Prostate gland (tissue), 2 donors: ENCODE measurements around the gene TMED7. TPM values are rescaled to one million over a fixed set of nuclear protein-coding genes. Genes with fewer than 3 reads are reported as not detected.

ENCODE experiments used
- DNase-seq: peaks from one replicate; pipeline ENCODE4 v3.0.0-alpha.2; 2019; ENCODE audit warnings: low spot score
- H3K27ac ChIP-seq, 2 donors: fragments of 200-600 bp; sonication (generic); 2 replicates each; pipeline ENCODE4 v1.5.1; 2017 to 2019
- H3K27me3 ChIP-seq: fragments of 200-600 bp; sonication (generic); replicated peaks from 2 replicates; pipeline ENCODE4 v1.5.1; 2019; ENCODE audit not compliant: insufficient read depth
- H3K36me3 ChIP-seq, 2 donors: fragments of 200-600 bp; sonication (generic); 1 replicate in 1 of 2; 2 replicates in 1 of 2; pipeline versions ENCODE4 v1.5.1 to v1.8.1; 2017 to 2019
- H3K4me1 ChIP-seq: fragments of 200-600 bp; sonication (generic); replicated peaks from 2 replicates; pipeline ENCODE4 v1.5.1; 2019
- H3K4me3 ChIP-seq, 2 donors: fragments of 200-600 bp; sonication (generic); 2 replicates each; pipeline ENCODE4 v1.5.1; 2017 to 2019
- H3K9me3 ChIP-seq: fragments of 200-600 bp; sonication (generic); 2 replicates; pipeline ENCODE4 v1.5.1; 2017
- POLR2A ChIP-seq: fragments of 450-650 bp; IDR thresholded peaks from one replicate; pipeline ENCODE4 v1.6.1; 2016; ENCODE audit warnings: antibody characterized with exemption, mild to moderate bottlenecking
- POLR2AphosphoS5 ChIP-seq: sonication (generic); formaldehyde crosslinking; IDR thresholded peaks from one replicate; pipeline ENCODE4 v1.6.1; 2017; ENCODE audit warnings: antibody characterized with exemption
- WGBS: methylation state at CpG from one replicate; pipeline ENCODE4 v1.1.5; 2018; 5-methylcytosine and 5-hydroxymethylcytosine counted together
- intact Hi-C: fragments of 100-400 bp; cut with DNase I; formaldehyde crosslinking; loops from one replicate; pipeline ENCODE4 v1.14.2; 2022
- total RNA-seq, 2 donors: library from RNA; depleted of rRNA; stranded (reverse); fragments of >200 nt; gene quantifications; one replicate each; pipeline ENCODE4 v1.1.0, GENCODE V29; 2016
- TF ChIP-seq, protein P1 (sequence below), 4 experiments: fragments of 200-600 bp in 2 of 4; fragments of 450-650 bp in 2 of 4; sonication (generic) in 2 of 4; IDR thresholded peaks; 1 replicate in 3 of 4; 2 replicates in 1 of 4; pipeline ENCODE4 v1.5.1; 2016 to 2019; ENCODE audit warnings: antibody characterized with exemption in 4 of 4, mild to moderate bottlenecking in 2 of 4, moderate library complexity in 2 of 4

The TMED7 gene
- total RNA-seq, 2 donors from 2014 or later = 109 to 155 TPM

DNA sequence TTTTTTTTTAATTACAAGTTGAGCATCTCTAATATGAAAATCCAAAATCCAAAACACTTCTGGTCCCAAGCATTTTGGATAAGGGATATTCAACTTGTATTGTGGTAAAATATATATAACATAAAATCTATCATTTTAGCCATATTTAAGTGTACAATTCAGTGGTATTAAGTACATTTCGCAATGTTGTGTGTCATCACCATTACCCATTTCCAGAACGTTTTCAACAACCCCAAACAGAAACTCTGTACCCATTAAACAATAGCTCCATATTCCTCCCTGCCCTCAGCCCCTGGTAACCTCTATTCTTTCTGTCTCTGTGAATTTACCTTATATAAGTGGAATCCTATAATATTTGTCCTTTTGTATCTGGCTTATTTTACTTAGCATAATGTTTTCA, 48.5 kb downstream of the TMED7 start:
- no peaks in the 10 kb centered on the region for H3K27me3 ChIP-seq
- intact Hi-C loops = no loop called here
- H3K36me3 ChIP-seq = no peaks in the 10 kb centered on the region
- H3K9me3 ChIP-seq = no peaks in the 10 kb centered on the region
- DNase-seq = no peak
- no peak overlapping the region for H3K27ac ChIP-seq
- 93% methylated on average over 2 of the region's 2 CpGs for WGBS
- H3K4me3 ChIP-seq = no peak overlapping the region
- TF ChIP-seq POLR2A = no peak
- H3K4me1 ChIP-seq = no peaks in the 10 kb centered on the region

DNA sequence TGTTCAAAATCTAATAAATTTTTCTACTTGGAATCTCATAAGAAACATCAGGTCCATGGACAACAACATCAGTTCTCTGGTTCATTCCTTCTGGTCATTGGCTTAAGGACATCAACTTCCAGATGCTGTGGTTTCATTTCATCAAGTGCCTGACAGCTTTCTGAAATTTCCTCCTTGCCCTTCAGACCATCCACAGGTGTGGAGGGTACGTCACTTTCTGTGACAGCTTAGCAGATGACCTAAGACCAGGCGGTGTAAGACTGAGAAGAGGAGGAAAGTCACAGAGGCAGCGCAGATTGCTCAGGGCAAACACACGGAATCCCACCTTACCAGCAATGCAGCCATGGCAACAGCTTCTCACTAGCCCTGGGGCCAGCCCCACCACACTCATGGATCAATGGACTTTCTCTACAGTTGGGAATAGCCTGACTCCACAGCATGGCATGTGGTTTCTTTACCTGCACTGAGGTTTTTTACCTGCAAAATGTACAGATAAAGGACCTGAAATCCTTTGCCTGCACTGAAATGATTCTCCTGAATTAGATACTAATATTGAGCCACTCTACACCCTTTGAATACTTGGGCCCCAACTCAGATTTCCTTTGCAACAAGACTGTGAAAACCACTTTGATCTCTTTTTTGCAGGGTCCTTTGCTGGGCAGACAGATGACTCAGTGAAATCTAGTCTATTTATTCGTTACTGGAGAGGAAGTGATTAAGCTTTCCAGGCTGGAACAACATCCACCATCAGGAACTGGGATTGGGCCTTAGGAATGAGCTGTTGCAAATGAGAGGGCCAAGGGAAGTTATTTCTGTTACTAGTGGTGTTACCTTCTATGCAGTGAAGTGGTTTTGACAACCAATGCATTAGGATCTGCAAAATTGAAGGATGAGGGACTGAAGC, 50.4 kb downstream of the TMED7 start:
- H3K36me3 ChIP-seq = no peaks in the 10 kb centered on the region
- H3K27me3 ChIP-seq = no peaks in the 10 kb centered on the region
- H3K27ac ChIP-seq = no peak overlapping the region
- H3K4me1 ChIP-seq = no peaks in the 10 kb centered on the region
- H3K4me3 ChIP-seq = no peak overlapping the region
- DNase-seq = no peak
- H3K9me3 ChIP-seq = no peaks in the 10 kb centered on the region
- 90% methylated on average over 5 of the region's 5 CpGs for WGBS
- TF ChIP-seq POLR2A (no peak), POLR2AphosphoS5 (no peak)
- TF ChIP-seq, protein P1, sequence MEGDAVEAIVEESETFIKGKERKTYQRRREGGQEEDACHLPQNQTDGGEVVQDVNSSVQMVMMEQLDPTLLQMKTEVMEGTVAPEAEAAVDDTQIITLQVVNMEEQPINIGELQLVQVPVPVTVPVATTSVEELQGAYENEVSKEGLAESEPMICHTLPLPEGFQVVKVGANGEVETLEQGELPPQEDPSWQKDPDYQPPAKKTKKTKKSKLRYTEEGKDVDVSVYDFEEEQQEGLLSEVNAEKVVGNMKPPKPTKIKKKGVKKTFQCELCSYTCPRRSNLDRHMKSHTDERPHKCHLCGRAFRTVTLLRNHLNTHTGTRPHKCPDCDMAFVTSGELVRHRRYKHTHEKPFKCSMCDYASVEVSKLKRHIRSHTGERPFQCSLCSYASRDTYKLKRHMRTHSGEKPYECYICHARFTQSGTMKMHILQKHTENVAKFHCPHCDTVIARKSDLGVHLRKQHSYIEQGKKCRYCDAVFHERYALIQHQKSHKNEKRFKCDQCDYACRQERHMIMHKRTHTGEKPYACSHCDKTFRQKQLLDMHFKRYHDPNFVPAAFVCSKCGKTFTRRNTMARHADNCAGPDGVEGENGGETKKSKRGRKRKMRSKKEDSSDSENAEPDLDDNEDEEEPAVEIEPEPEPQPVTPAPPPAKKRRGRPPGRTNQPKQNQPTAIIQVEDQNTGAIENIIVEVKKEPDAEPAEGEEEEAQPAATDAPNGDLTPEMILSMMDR (IDR thresholded peaks at IDR 0.05) = no peak
- intact Hi-C loops = no loop called here

DNA sequence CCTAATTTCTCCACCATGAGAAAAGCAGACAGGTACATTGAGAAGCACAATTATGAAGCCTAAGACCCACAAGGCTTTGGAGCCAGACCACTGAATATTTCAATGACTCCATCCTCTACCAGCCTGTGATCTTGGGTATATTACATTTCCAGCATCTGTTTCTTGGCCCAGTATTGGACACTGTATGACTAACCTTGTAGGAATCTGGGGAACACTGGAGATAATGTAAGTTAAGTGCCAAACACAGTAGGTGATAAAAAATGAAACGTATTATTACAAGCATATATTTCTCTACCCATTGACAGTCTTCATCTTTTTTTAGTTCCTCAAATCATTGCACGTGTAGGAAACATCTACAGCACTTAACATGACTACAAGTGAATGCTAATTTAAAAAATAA, 52.7 kb downstream of the TMED7 start:
- TF ChIP-seq, protein P1 (IDR thresholded peaks at IDR 0.05) = no peak
- no peak for TF ChIP-seq POLR2A
- no peak for TF ChIP-seq POLR2AphosphoS5
- Histone ChIP-seq H3K27ac (no peak overlapping the region), H3K4me1 (no peaks in the 10 kb centered on the region), H3K27me3 (no peaks in the 10 kb centered on the region), H3K36me3 (no peaks in the 10 kb centered on the region), H3K4me3 (no peak overlapping the region), H3K9me3 (no peaks in the 10 kb centered on the region)
- intact Hi-C loops = no loop called here
- DNase-seq = no peak
- 83% methylated on average over 2 of the region's 2 CpGs for WGBS

DNA sequence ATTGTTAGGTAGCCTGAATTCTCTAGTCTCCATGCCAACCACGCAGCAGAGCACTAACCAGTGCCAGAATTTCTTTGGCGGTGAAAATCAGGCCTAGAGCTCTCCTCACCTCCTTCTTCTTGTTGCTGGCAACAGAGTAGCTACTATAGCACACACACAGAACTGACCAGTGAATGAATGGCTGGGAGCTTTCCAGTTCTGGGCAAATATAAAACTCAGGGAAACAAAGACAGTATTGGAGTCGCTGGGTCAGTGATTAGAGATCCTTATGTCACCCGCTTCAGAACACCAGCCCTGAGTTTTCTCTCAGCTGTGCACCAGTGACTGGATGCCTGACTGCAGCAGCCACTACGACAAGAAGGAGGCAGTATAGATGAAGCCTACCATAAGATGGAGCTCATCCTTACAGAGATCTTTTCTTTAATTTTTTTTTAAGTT, 54.4 kb downstream of the TMED7 start:
- no peak for TF ChIP-seq POLR2AphosphoS5
- TF ChIP-seq, protein P1 (IDR thresholded peaks at IDR 0.05) = no peak
- DNase-seq = peak; percentile 9
- Histone ChIP-seq H3K4me3 (no peak overlapping the region), H3K9me3 (no peaks in the 10 kb centered on the region), H3K4me1 (no peaks in the 10 kb centered on the region), H3K27ac (peak overlapping the region in 1 of 2 donors; percentile 16), H3K36me3 (no peaks in the 10 kb centered on the region), H3K27me3 (no peaks in the 10 kb centered on the region)
- 52% methylated on average over 5 of the region's 5 CpGs for WGBS
- intact Hi-C loops = no loop called here

DNA sequence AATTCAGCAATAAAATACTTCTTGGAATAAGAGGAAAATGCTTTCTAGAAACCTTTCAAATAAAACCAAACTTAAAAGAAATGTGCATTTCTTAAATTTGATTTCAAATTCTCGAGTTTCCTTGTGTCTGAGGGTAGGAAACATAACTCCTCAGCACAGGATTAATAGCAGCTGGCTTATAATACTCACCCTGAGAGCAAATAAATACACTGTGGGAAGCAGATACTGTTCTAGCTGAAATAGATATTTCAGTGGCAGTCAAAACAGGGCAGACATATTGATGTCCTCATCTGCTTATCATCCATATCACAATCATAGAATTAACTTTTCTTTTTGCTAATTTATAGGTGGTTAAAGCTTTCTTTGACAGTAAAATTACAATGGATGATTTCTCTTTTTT, 57.2 kb downstream of the TMED7 start:
- no peaks in the 10 kb centered on the region for H3K4me1 ChIP-seq
- 49% methylated on average over 1 of the region's 1 CpG for WGBS
- TF ChIP-seq POLR2A (no peak), POLR2AphosphoS5 (no peak)
- TF ChIP-seq, protein P1 (IDR thresholded peaks at IDR 0.05) = no peak
- H3K36me3 ChIP-seq = no peaks in the 10 kb centered on the region
- H3K27ac ChIP-seq = no peak overlapping the region
- H3K9me3 ChIP-seq = no peaks in the 10 kb centered on the region
- intact Hi-C loops = no loop called here
- DNase-seq = no peak
- H3K4me3 ChIP-seq = no peak overlapping the region
- H3K27me3 ChIP-seq = no peaks in the 10 kb centered on the region
